Measurements from ENCODE around the gene MDFI. TPM values are rescaled to one million over a fixed set of nuclear protein-coding genes. Genes with fewer than 3 reads are reported as not detected.

Gene MDFI
- polyA plus RNA-seq, 1 experiment, result 0.19 TPM

DNA sequence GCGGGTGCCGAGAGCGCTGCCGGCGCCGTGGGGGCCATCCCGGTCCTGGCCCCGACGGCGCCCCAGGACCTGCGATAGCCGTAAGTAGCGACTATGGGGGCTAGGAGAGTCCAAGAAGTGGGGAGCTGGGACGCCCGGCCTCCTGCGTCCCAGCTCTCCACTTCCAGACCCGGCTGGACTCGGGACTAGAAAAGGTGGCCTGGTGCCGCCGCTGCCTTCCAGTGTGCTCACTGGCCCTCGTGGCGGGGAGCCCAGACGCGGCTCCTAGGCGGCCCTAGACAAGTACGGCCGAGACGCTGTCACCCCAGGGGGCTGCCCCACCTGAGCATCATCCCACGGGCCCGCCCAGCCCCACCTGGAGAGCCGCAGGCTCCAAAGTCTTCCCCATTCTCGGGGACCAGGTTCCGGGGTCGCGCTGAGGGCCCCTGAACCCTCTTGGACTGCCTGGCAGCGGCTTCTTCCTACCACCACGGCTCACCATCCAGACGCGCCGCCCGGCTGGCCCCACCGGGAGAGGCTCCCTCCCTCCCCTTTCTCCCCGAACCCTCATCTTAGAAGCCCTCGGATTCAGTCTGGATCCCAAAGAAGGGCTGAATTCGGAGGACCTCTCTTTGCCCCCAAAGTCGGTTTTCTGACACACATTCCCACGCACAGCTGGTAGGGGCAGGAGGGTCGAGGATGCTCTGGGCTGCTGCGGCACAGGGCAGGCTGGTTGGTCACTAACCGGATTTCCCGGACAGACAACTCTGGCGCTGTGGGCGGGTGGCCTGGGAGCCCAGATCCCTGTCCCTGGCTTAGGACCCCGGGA lies 870 bp upstream of the MDFI start:
- TF ChIP-seq, protein P1, sequence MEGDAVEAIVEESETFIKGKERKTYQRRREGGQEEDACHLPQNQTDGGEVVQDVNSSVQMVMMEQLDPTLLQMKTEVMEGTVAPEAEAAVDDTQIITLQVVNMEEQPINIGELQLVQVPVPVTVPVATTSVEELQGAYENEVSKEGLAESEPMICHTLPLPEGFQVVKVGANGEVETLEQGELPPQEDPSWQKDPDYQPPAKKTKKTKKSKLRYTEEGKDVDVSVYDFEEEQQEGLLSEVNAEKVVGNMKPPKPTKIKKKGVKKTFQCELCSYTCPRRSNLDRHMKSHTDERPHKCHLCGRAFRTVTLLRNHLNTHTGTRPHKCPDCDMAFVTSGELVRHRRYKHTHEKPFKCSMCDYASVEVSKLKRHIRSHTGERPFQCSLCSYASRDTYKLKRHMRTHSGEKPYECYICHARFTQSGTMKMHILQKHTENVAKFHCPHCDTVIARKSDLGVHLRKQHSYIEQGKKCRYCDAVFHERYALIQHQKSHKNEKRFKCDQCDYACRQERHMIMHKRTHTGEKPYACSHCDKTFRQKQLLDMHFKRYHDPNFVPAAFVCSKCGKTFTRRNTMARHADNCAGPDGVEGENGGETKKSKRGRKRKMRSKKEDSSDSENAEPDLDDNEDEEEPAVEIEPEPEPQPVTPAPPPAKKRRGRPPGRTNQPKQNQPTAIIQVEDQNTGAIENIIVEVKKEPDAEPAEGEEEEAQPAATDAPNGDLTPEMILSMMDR (IDR thresholded peaks at IDR 0.05; ENCODE audit: low read depth, low read length), result no peak
- Histone ChIP-seq H3K4me3 (ENCODE audit: low read depth, low read length) (no peak overlapping the region), H3K9me3 (ENCODE audit: control insufficient read depth, insufficient read depth, low read length) (no peaks in the 10 kb centered on the region; the same call in 1 of the 2 replicates), H3K27ac (ENCODE audit: low read depth, low read length) (no peak overlapping the region), H3K27me3 (ENCODE audit: control insufficient read depth, insufficient read depth, low read length) (peaks cover 80% of the 10 kb centered on the region)
- DNase-seq (ENCODE audit: low read depth, low spot score), result no peak
- ChIA-PET POLR2A (no interaction called here), CTCF (interaction anchor here (0.6 to 1.1 kb wide), 2 partner anchors 47 to 58 kb away, joined by 3 to 4 read pairs; no protein-coding TSS in a partner anchor)

DNA sequence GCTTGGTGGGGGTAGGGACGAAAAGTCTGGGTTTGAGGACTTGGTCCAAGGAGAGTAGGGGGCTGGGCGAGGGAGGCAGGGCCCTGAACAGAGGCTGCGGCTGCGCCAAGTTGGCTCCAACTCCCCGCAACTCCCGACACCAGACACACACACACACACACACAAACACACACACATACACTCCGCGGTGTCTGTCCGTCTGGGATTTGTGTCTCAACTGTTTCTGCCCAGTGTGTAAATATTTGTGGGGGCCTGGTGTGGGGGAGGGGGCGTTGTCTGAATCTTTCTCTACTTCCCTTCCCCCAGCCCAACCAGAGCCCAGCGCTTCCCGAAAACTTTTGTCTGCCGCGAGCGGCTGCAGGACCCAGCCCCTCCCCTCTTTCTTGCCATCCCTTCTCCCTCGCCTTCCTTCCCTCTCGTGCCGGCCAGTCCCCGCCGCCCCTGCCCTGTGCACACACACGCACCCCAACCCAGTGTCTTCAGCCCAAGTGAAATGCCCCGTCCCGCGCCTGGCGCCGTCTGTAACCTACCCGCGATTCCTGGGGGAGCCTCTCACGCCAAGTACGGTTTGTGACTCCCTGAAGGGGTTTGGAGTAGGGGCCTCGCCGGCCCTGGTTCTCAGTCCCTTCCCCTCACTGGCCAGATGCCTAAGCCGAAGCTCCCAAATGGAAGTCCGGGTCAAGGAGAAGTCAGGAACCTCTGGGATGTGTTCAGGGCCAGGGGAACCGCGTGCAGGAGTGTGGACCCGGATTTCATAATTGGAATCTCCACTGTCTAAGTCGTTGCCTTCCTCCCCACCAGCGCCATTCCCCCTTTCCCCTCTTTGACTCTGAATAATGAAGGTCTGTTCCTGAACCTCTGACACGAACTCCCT lies 904 bp downstream of the MDFI start:
- CTCF ChIA-PET, result interaction anchor here (0.6 kb wide), 1 partner anchor 39 kb away, joined by 3 read pairs; no protein-coding TSS in a partner anchor

DNA sequence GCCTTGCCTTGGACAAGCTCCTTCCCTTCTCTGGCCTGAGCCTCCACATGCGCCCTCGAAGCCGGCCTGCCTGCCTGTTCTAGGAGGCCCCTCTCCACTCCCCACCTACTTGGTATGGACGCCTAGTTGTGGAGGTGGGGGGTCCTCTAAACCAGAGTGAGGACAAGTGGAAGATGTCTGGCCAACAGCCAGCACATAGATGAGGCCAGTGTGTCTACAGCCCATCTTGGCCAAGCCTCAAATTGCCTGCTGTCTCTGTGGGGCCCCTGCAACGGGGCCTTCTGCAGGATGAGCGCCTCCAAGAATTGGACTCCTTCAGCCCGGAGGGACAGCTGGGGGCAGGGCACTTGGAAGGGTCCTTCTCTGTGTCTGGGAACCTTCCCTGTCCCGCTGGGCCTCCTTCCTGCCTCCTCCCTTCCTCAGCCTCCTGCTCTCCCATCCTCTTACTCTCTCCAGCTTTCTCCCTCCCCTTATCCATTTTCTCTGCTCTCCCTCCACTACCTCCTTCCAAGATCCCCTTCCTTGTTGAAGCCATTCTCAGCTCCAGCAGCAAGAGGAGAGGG lies 1.6 kb downstream of the MDFI start:
- no peak for DNase-seq (ENCODE audit: low read depth, low spot score)
- Histone ChIP-seq H3K9me3 (ENCODE audit: control insufficient read depth, insufficient read depth, low read length) (no peaks in the 10 kb centered on the region; the same call in 1 of the 2 replicates), H3K27ac (ENCODE audit: low read depth, low read length) (no peak overlapping the region), H3K27me3 (ENCODE audit: control insufficient read depth, insufficient read depth, low read length) (peaks cover 81% of the 10 kb centered on the region), H3K4me3 (ENCODE audit: low read depth, low read length) (no peak overlapping the region)
- POLR2A ChIA-PET, result interaction anchor here (0.6 kb wide), 1 partner anchor 59 kb away, joined by 4 read pairs; no protein-coding TSS in a partner anchor
- CTCF ChIA-PET, result no interaction called here
- TF ChIP-seq, protein P1 (IDR thresholded peaks at IDR 0.05; ENCODE audit: low read depth, low read length), result no peak

More for the DNA sequence above, 904 bp downstream of the MDFI start:
- POLR2A ChIA-PET, result interaction anchor here (0.6 kb wide), 1 partner anchor 59 kb away, joined by 4 read pairs; no protein-coding TSS in a partner anchor
- TF ChIP-seq, protein P1 (IDR thresholded peaks at IDR 0.05; ENCODE audit: low read depth, low read length), result no peak
- no peak overlapping the region for H3K27ac ChIP-seq (ENCODE audit: low read depth, low read length)
- no peak for DNase-seq (ENCODE audit: low read depth, low spot score)
- H3K27me3 ChIP-seq (ENCODE audit: control insufficient read depth, insufficient read depth, low read length), result peaks cover 83% of the 10 kb centered on the region
- no peak overlapping the region for H3K4me3 ChIP-seq (ENCODE audit: low read depth, low read length)
- no peaks in the 10 kb centered on the region; the same call in 1 of the 2 replicates for H3K9me3 ChIP-seq (ENCODE audit: control insufficient read depth, insufficient read depth, low read length)

DNA sequence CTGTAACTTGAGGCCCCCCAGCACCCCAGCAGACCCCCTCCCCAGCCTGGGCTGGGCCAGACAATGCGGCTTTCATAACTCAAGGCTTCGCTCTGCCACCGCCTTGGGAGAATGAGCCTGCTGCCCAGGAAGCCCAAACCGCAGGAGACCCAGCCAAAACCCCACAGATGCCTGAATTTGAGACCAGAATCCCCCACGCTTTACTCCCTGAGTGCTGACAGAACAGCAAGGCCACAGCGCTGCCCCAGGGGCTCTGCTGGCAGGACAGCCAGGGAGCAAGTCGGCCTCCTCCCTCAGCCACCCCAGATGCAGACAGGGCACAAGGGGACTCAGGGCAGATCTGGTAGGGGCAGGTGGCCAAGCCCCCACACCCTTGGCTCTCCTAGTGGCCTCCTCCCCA lies 2.2 kb downstream of the MDFI start:
- no peak overlapping the region for H3K4me3 ChIP-seq (ENCODE audit: low read depth, low read length)
- TF ChIP-seq, protein P1 (IDR thresholded peaks at IDR 0.05; ENCODE audit: low read depth, low read length), result no peak
- ChIA-PET POLR2A (no interaction called here), CTCF (no interaction called here)
- no peaks in the 10 kb centered on the region; the same call in 1 of the 2 replicates for H3K9me3 ChIP-seq (ENCODE audit: control insufficient read depth, insufficient read depth, low read length)
- no peak overlapping the region for H3K27ac ChIP-seq (ENCODE audit: low read depth, low read length)
- H3K27me3 ChIP-seq (ENCODE audit: control insufficient read depth, insufficient read depth, low read length), result peaks cover 84% of the 10 kb centered on the region
- DNase-seq (ENCODE audit: low read depth, low spot score), result no peak

Data from AG04450 (cell line).